HepG2 (cell line): Measurements from ENCODE around the gene LRRC42. TPM values are rescaled to one million over a fixed set of nuclear protein-coding genes. Genes with fewer than 3 reads are reported as not detected.

Source experiments
- ATAC-seq: fragments of 200-7000 bp; cut with Tn5 transposase; 3 replicates; pipeline ENCODE4 v1.9.1; 2020; ENCODE audit warnings: mild to moderate bottlenecking, moderate library complexity
- BruUV-seq: library from RNA; stranded (reverse); fragments of 400-500 nt; replicated peaks from 2 replicates; lab custom pipeline; 2021; lab: Mats Ljungman, UMichigan
- CTCF ChIA-PET: fragments of 300-600 bp; formaldehyde crosslinking; extraction: SDS; loops from one replicate; lab custom pipeline; 2021; ENCODE audit warnings: low total read pairs, inconsistent platforms, low intra/inter-chr PET ratio; lab: Yijun Ruan, JAX
- POLR2A ChIA-PET: fragments of 350-600 bp; sonication (Branson Sonifier 250); formaldehyde crosslinking; loops from one replicate; lab custom pipeline; 2020; ENCODE audit warnings: antibody characterized with exemption, inconsistent platforms; lab: Yijun Ruan, JAX
- DNase-seq: peaks from one replicate; pipeline ENCODE4 v3.0.0-alpha.2; 2015; ENCODE audit warnings: low spot score
- FAIRE-seq: peaks from 3 replicates; lab custom pipeline; 2011; peaks lifted over from hg19 to GRCh38; lab: Jason Lieb, UNC
- H2AFZ ChIP-seq: one replicate; pipeline ENCODE4 v1.6.1; 2011; ENCODE audit warnings: low read length, inconsistent platforms
- H3K27ac ChIP-seq: fragments of 300-600 bp; 3 replicates; pipeline ENCODE4 v1.8.0; 2011; ENCODE audit warnings: mixed run types, mild to moderate bottlenecking, mixed read lengths, low read length, inconsistent platforms; ENCODE audit not compliant: insufficient read depth; ENCODE audit errors: extremely low read length
- H3K27me3 ChIP-seq, 2 experiments: fragments of 200-600 bp in 1 of 2; 2 replicates in 1 of 2; 3 replicates in 1 of 2; pipeline versions ENCODE4 v1.6.0 to v1.8.0; 2011; ENCODE audit warnings: low read length in 2 of 2, mild to moderate bottlenecking in 2 of 2, moderate library complexity in 2 of 2, inconsistent platforms in 1 of 2; ENCODE audit not compliant: insufficient read depth in 2 of 2, control insufficient read depth in 1 of 2
- H3K36me3 ChIP-seq, 2 experiments: fragments of 200-600 bp in 1 of 2; replicated peaks in 1 of 2; 2 replicates in 1 of 2; 3 replicates in 1 of 2; pipeline versions ENCODE4 v1.5.1 to v1.8.0; 2011; ENCODE audit warnings: low read length in 2 of 2, inconsistent platforms in 1 of 2; ENCODE audit not compliant: insufficient read depth in 2 of 2, control insufficient read depth in 1 of 2
- H3K4me1 ChIP-seq: 2 replicates; pipeline ENCODE4 v1.5.1; 2012; ENCODE audit warnings: low read length, inconsistent platforms; ENCODE audit not compliant: insufficient read depth
- H3K4me2 ChIP-seq: 2 replicates; pipeline ENCODE4 v1.6.0; 2011; ENCODE audit warnings: low read depth, low read length, inconsistent platforms
- H3K4me3 ChIP-seq, 3 experiments: fragments of 200-600 bp in 1 of 3; sonication (generic), shearing (Covaris generic) in 1 of 3; replicated peaks in 1 of 3; 2 replicates each; pipeline ENCODE4 v1.5.1; 2011 to 2016; ENCODE audit warnings: low read length in 3 of 3, inconsistent platforms in 2 of 3, low read depth in 2 of 3, mild to moderate bottlenecking in 2 of 3, control low read depth in 1 of 3, mixed read lengths in 1 of 3; ENCODE audit not compliant: insufficient read depth in 1 of 3
- H3K79me2 ChIP-seq: one replicate; pipeline ENCODE4 v1.6.1; 2011; ENCODE audit warnings: low read length, inconsistent platforms; ENCODE audit not compliant: insufficient read depth
- H3K9ac ChIP-seq: 2 replicates; pipeline ENCODE4 v1.6.0; 2011; ENCODE audit warnings: mild to moderate bottlenecking, low read depth, low read length, inconsistent platforms; ENCODE audit not compliant: insufficient read depth
- H3K9me3 ChIP-seq: 2 replicates; pipeline ENCODE4 v1.5.1; 2012; ENCODE audit warnings: mild to moderate bottlenecking, low read length
- H4K20me1 ChIP-seq: 2 replicates; pipeline ENCODE4 v1.6.0; 2011; ENCODE audit warnings: inconsistent platforms, mild to moderate bottlenecking, low read length, moderate library complexity; ENCODE audit not compliant: insufficient read depth
- ELF4 ChIP-seq: sonication (generic); formaldehyde crosslinking; IDR thresholded peaks from 2 replicates; pipeline ENCODE4 v1.5.0; 2020; ENCODE audit warnings: missing genetic modification reagents, mild to moderate bottlenecking, moderate library complexity, borderline replicate concordance
- HDAC2 ChIP-seq: sonication (generic); formaldehyde crosslinking; IDR thresholded peaks from 2 replicates; pipeline ENCODE4 v1.4.0; 2020; ENCODE audit warnings: missing genetic modification reagents
- HNRNPL ChIP-seq: fragments of 200-400 bp; formaldehyde crosslinking; IDR thresholded peaks from 2 replicates; pipeline ENCODE4 v1.6.1; 2017; ENCODE audit warnings: mild to moderate bottlenecking, low read depth, low read length
- KAT8 ChIP-seq: IDR thresholded peaks from 2 replicates; pipeline ENCODE4 v1.6.1; 2016; ENCODE audit warnings: missing genetic modification reagents, missing compliant biosample characterization
- SPEN ChIP-seq: sonication (generic); formaldehyde crosslinking; IDR thresholded peaks from 2 replicates; pipeline ENCODE4 v1.5.1; 2020; ENCODE audit warnings: low read depth, mild to moderate bottlenecking, missing genetic modification reagents
- WGBS: methylation state at CpG from one replicate; pipeline ENCODE4 v1.1.6; 2017; ENCODE audit warnings: low lambda C conversion rate; 5-methylcytosine and 5-hydroxymethylcytosine counted together
- in situ Hi-C: cut with HindIII; loops from 2 replicates; pipeline ENCODE4 v1.10.0; 2017; ENCODE audit warnings: low pct_unique_long_range_greater_than_20kb; ENCODE audit not compliant: extremely low pct_ligation_motif_present
- intact Hi-C: fragments of 100-400 bp; cut with micrococcal nuclease; formaldehyde crosslinking; loops from one replicate; pipeline ENCODE4 v1.10.0; 2022; ENCODE audit not compliant: unreplicated experiment
- polyA plus RNA-seq, 8 experiments: library from polyadenylated mRNA; depleted of rRNA in 3 of 8; stranded (reverse) in 7 of 8; unstranded in 1 of 8; fragments of >200 nt; fragmentation: Illumina TruSeq in 4 of 8; extraction: Trizol in 4 of 8; gene quantifications; 2 replicates each; pipeline versions ENCODE4 v1.2.1 to v1.2.3, GENCODE V29; 2011 to 2016; ENCODE audit warnings: low read depth in 4 of 8, missing spikeins in 1 of 8, mixed read lengths in 1 of 8; ENCODE audit not compliant: insufficient read depth in 1 of 8
- total RNA-seq, 5 experiments: library from RNA; depleted of rRNA; stranded (reverse); fragments of >200 nt; fragmentation: Illumina TruSeq; extraction: Trizol; gene quantifications; 2 replicates each; pipeline ENCODE4 v1.2.3, GENCODE V29; 2016; ENCODE audit warnings: low read depth in 1 of 5
- TF ChIP-seq, protein P1 (sequence below): sonication (generic); formaldehyde crosslinking; IDR thresholded peaks from 2 replicates; pipeline ENCODE4 v1.4.0; 2020; ENCODE audit warnings: missing genetic modification reagents
- TF ChIP-seq, protein P2 (sequence below): sonication (generic); formaldehyde crosslinking; IDR thresholded peaks from 2 replicates; pipeline ENCODE4 v1.5.0; 2020; ENCODE audit warnings: mild to moderate bottlenecking, missing genetic modification reagents
- TF ChIP-seq, protein P3 (sequence below): sonication (generic); formaldehyde crosslinking; IDR thresholded peaks from one replicate; pipeline ENCODE4 v1.5.1; 2020; ENCODE audit warnings: mild to moderate bottlenecking, missing genetic modification reagents; ENCODE audit errors: not compliant biosample characterization

Gene LRRC42
- total and polyA plus RNA-seq, 2 of the 13 experiments (the other 11 are each of a cell fraction or from before 2014, with no cell fraction given): 30.6 to 43.6 TPM

DNA sequence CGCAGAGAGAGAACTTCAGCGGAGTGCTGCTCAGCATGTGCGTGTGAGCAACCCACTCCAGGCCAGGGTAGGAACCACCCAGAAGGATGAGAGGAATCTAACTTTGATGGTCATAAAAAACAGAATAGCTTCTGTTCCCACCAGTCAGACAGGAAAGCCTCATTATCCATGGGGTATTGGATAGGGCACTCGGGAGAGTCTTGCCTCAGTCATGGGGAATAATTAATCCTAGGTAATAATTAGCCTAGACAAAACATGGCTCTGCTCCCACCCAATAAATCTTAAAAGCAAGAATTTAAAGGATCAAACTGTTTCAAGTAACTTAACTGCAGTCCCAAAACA, 36.6 kb downstream of the LRRC42 start:
- 1% methylated on average over 4 of the region's 4 CpGs for WGBS
- TF ChIP-seq KAT8 (0 out of 2 replicates have a peak, but pooled peaks have one; percentile 11), SPEN (CRISPR knock-in tag) (no peak), HDAC2 (CRISPR knock-in tag) (peak; percentile 2; the same call in 1 of the 2 replicates), HNRNPL (no peak), ELF4 (0 out of 2 replicates have a peak, but pooled peaks have one; percentile 3)
- TF ChIP-seq, protein P1, sequence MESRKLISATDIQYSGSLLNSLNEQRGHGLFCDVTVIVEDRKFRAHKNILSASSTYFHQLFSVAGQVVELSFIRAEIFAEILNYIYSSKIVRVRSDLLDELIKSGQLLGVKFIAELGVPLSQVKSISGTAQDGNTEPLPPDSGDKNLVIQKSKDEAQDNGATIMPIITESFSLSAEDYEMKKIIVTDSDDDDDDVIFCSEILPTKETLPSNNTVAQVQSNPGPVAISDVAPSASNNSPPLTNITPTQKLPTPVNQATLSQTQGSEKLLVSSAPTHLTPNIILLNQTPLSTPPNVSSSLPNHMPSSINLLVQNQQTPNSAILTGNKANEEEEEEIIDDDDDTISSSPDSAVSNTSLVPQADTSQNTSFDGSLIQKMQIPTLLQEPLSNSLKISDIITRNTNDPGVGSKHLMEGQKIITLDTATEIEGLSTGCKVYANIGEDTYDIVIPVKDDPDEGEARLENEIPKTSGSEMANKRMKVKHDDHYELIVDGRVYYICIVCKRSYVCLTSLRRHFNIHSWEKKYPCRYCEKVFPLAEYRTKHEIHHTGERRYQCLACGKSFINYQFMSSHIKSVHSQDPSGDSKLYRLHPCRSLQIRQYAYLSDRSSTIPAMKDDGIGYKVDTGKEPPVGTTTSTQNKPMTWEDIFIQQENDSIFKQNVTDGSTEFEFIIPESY: no peak
- TF ChIP-seq, protein P2, sequence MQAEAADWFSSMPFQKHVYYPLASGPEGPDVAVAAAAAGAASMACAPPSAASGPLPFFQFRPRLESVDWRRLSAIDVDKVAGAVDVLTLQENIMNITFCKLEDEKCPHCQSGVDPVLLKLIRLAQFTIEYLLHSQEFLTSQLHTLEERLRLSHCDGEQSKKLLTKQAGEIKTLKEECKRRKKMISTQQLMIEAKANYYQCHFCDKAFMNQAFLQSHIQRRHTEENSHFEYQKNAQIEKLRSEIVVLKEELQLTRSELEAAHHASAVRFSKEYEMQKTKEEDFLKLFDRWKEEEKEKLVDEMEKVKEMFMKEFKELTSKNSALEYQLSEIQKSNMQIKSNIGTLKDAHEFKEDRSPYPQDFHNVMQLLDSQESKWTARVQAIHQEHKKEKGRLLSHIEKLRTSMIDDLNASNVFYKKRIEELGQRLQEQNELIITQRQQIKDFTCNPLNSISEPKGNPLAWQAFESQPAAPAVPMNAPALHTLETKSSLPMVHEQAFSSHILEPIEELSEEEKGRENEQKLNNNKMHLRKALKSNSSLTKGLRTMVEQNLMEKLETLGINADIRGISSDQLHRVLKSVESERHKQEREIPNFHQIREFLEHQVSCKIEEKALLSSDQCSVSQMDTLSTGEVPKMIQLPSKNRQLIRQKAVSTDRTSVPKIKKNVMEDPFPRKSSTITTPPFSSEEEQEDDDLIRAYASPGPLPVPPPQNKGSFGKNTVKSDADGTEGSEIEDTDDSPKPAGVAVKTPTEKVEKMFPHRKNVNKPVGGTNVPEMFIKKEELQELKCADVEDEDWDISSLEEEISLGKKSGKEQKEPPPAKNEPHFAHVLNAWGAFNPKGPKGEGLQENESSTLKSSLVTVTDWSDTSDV: no peak
- TF ChIP-seq, protein P3, sequence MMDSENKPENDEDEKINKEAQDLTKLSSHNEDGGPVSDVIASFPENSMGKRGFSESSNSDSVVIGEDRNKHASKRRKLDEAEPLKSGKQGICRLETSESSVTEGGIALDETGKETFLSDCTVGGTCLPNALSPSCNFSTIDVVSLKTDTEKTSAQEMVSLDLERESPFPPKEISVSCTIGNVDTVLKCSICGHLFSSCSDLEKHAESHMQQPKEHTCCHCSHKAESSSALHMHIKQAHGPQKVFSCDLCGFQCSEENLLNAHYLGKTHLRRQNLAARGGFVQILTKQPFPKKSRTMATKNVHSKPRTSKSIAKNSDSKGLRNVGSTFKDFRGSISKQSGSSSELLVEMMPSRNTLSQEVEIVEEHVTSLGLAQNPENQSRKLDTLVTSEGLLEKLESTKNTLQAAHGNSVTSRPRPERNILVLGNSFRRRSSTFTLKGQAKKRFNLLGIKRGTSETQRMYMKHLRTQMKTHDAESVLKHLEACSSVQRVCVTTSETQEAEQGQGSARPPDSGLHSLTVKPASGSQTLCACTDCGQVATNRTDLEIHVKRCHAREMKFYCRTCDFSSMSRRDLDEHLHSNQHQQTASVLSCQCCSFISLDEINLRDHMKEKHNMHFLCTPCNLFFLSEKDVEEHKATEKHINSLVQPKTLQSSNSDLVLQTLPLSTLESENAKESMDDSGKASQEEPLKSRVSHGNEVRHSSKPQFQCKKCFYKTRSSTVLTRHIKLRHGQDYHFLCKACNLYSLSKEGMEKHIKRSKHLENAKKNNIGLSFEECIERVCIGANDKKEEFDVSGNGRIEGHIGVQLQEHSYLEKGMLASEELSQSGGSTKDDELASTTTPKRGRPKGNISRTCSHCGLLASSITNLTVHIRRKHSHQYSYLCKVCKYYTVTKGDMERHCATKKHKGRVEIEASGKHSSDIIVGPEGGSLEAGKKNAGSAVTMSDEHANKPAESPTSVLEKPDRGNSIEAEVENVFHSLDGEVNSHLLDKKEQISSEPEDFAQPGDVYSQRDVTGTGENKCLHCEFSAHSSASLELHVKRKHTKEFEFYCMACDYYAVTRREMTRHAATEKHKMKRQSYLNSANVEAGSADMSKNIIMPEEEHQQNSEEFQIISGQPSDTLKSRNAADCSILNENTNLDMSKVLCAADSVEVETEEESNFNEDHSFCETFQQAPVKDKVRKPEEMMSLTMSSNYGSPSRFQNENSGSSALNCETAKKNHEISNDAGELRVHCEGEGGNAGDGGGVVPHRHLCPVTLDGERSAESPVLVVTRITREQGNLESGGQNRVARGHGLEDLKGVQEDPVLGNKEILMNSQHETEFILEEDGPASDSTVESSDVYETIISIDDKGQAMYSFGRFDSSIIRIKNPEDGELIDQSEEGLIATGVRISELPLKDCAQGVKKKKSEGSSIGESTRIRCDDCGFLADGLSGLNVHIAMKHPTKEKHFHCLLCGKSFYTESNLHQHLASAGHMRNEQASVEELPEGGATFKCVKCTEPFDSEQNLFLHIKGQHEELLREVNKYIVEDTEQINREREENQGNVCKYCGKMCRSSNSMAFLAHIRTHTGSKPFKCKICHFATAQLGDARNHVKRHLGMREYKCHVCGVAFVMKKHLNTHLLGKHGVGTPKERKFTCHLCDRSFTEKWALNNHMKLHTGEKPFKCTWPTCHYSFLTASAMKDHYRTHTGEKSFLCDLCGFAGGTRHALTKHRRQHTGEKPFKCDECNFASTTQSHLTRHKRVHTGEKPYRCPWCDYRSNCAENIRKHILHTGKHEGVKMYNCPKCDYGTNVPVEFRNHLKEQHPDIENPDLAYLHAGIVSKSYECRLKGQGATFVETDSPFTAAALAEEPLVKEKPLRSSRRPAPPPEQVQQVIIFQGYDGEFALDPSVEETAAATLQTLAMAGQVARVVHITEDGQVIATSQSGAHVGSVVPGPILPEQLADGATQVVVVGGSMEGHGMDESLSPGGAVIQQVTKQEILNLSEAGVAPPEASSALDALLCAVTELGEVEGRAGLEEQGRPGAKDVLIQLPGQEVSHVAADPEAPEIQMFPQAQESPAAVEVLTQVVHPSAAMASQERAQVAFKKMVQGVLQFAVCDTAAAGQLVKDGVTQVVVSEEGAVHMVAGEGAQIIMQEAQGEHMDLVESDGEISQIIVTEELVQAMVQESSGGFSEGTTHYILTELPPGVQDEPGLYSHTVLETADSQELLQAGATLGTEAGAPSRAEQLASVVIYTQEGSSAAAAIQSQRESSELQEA (CRISPR knock-in tag): no peak

More for the DNA sequence above, 36.6 kb downstream of the LRRC42 start:
- Histone ChIP-seq H3K9ac (peak overlapping the region; percentile 63), H3K4me2 (peak overlapping the region; percentile 85), H3K79me2 (no peaks in the 10 kb centered on the region), H3K4me1 (peaks cover 47% of the 10 kb centered on the region), H3K27me3 (no peaks in the 10 kb centered on the region), H3K9me3 (no peaks in the 10 kb centered on the region), H3K36me3 (no peaks in the 10 kb centered on the region), H3K27ac (peak overlapping the region; percentile 66), H3K4me3 (peak overlapping the region; percentile 48 to 67 (median 58)), H2AFZ (peak overlapping the region; percentile 96), H4K20me1 (no peaks in the 10 kb centered on the region)
- DNase-seq (no peak), FAIRE-seq (no peak), ATAC-seq (no peak; the same call in 2 of the 3 replicates)
- in situ Hi-C loops (no loop called here), intact Hi-C loops (no loop called here)
- POLR2A ChIA-PET: interaction anchor here (0.6 to 2.9 kb wide), 6 partner anchors 10 to 70 kb away, joined by 3 to 15 read pairs (median 4); partner anchors contain the start of genes IFT25, LDLRAD1 and TMEM59
- CTCF ChIA-PET: no interaction called here
- TSS peak; percentile 88 for BruUV-seq
